Kidney epithelial cell (primary cell): ENCODE measurements around the gene DLG2. TPM values are rescaled to one million over a fixed set of nuclear protein-coding genes. Genes with fewer than 3 reads are reported as not detected.

Experiments used
- DNase-seq: peaks from one replicate; pipeline ENCODE4 v3.0.0-alpha.2; 2010; ENCODE audit warnings: low read depth
- H3K27me3 ChIP-seq: 2 replicates; pipeline ENCODE4 v1.6.0; 2011; ENCODE audit warnings: low read length; ENCODE audit not compliant: control insufficient read depth, insufficient read depth
- H3K36me3 ChIP-seq: 2 replicates; pipeline ENCODE4 v1.5.1; 2011; ENCODE audit warnings: low read length; ENCODE audit not compliant: control insufficient read depth, insufficient read depth
- H3K4me3 ChIP-seq: 2 replicates; pipeline ENCODE4 v1.5.1; 2011; ENCODE audit warnings: low read depth, mild to moderate bottlenecking, control low read depth, low read length
- CTCF ChIP-seq: IDR thresholded peaks from 2 replicates; pipeline ENCODE4 v1.5.1; 2011; ENCODE audit warnings: mild to moderate bottlenecking, moderate library complexity, low read length, control low read depth, inconsistent platforms; ENCODE audit not compliant: insufficient read depth, poor library complexity, severe bottlenecking
- total RNA-seq: library from RNA; depleted of rRNA; stranded (reverse); fragments of >200 nt; gene quantifications from 2 replicates; pipeline ENCODE4 v1.2.3, GENCODE V29; 2015

DLG2 gene
- total RNA-seq, 1 donor from 2014 or later, result 0.75 TPM

DNA sequence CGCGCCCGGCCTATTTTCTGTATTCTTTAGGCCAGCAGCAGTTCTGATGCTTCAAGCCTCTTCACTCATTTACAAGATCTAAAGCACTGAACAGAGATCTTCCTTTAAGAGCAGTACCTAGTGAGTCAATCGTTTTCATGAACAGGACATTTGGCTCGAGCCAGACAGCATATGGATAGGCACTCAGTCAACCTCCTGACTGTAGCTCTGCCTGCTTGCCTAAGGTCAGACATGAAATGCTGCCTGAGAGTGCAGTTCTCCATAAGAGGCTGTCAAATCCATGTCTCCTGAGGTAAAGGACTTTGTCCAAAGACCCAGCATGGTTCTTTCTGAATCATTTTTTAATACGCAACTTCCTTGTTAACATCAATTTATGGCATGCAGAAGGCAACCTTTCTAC lies 941.2 kb downstream of the DLG2 start:
- TF ChIP-seq CTCF, result no peak
- no peak overlapping the region for H3K4me3 ChIP-seq

DNA sequence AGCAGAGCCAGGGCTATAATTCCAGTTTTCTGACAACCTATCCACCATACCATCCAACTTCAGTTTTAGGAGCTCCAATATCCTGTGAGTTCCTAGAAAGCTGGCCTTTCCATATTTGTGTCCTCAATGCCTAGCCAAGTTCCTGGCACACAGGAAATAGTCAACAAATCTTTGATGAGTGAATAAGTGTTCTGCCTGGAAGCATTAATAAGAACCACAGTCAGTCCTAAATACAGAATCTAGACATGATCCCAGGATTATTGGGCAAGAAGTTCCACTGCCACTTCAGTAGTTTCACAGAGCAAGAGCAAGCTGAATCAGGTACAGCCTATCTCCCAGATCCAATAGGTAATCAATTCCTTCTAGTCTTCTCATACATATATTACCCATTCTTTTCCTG lies 942.0 kb downstream of the DLG2 start:
- TF ChIP-seq CTCF, result no peak
- Histone ChIP-seq H3K36me3 (no peaks in the 10 kb centered on the region), H3K27me3 (no peaks in the 10 kb centered on the region), H3K4me3 (no peak overlapping the region)
- DNase-seq, result no peak

More for the DNA sequence above, 941.2 kb downstream of the DLG2 start:
- H3K27me3 ChIP-seq, result no peaks in the 10 kb centered on the region
- no peak for DNase-seq
- no peaks in the 10 kb centered on the region for H3K36me3 ChIP-seq

DNA sequence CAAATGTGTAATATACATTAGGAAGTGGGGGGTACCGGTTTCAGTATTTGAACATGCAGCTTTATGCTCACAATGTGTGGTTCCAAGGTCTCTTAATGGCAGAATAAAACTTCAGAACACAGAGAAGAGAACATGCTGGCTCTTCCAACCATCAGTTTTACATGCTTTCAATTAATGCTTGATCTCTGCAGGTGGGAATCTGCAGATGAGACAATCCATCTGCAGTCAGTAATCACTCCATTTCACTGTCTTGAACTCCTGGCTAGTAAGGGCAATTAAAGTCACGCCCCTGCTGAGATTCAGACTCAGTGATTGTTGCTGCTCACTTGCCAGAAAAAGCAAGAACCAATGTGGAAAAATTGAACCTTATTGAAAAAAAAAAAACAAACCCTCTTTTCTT lies 945.7 kb downstream of the DLG2 start:
- H3K27me3 ChIP-seq, result no peaks in the 10 kb centered on the region
- no peak overlapping the region for H3K4me3 ChIP-seq
- TF ChIP-seq CTCF, result no peak
- H3K36me3 ChIP-seq, result no peaks in the 10 kb centered on the region
- DNase-seq, result no peak

DNA sequence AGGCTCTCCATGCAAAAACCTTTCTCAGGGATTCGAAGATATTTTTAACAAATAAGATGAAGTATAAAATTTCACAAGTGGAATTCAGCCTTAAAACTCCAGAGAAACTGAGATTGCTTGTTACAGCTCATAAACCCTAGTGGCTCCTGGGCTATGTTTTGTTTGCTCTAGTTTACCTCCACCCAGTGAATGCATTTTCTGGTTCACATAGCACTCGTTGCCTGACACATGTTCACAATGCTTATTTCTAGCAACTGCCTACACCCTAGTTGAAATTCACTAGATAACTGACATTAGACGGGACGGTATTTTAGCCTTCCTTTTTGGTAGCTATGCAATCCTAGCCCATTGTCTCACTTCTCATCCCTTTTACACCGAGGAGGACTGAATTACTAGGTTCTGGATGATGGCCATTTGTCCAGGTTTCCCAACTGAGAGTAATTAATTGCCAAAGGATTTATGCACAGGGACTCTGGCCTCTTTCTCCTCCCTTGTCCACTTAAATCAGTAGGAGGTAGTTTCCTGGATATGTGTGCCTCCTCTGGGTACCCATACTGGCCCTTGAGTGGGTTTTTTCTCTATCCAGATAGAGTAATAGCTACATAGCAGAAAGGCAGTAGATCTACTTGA lies 951.6 kb downstream of the DLG2 start:
- Histone ChIP-seq H3K27me3 (no peaks in the 10 kb centered on the region), H3K4me3 (no peak overlapping the region), H3K36me3 (no peaks in the 10 kb centered on the region)
- no peak for DNase-seq
- no peak for TF ChIP-seq CTCF

DNA sequence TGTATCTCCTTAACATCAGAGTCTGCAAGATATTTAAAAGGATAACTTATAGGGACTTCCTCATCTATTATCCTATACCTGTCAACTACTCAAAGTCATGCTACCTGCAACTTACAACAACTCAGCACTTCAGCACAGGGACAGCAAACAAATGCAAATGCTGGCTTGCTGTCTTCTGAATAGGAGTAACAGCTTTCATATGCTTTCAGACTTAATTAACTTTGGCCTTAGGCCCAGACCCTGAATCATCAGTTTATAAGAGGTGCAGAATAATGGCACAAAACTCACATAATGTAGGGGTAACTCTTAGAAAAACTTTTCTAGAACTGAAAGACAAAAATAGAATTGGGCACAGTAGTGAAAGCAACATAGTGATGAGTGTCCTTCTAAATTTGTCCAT lies 953.4 kb downstream of the DLG2 start:
- no peak overlapping the region for H3K4me3 ChIP-seq
- no peaks in the 10 kb centered on the region for H3K27me3 ChIP-seq
- DNase-seq, result peak; percentile 7
- TF ChIP-seq CTCF, result no peak
- H3K36me3 ChIP-seq, result no peaks in the 10 kb centered on the region

- H3K36me3 ChIP-seq, result no peaks in the 10 kb centered on the region
- TF ChIP-seq CTCF, result no peak
- DNase-seq, result no peak
- H3K27me3 ChIP-seq, result no peaks in the 10 kb centered on the region
- H3K4me3 ChIP-seq, result no peak overlapping the region
These were observed 955.7 kb downstream of the DLG2 start for GRCh38 chr11:84671325-84671999.
